HL-60 (cell line): Measurements from ENCODE around the gene KIAA0232.

Experiments used
- DNase-seq, 2 experiments: peaks; one replicate each; pipeline ENCODE4 v3.0.0-alpha.2; 2010 to 2020; ENCODE audit warnings: low read depth in 1 of 2, low spot score in 1 of 2
- H3K27ac ChIP-seq: fragments of 250-450 bp; sonication (Bioruptor Pico); replicated peaks from 2 replicates; pipeline ENCODE4 v1.5.1; 2020; ENCODE audit warnings: mild to moderate bottlenecking, moderate library complexity
- H3K27me3 ChIP-seq: fragments of 250-450 bp; sonication (Bioruptor Pico); 2 replicates; pipeline ENCODE4 v1.5.1; 2021; ENCODE audit warnings: mild to moderate bottlenecking, moderate library complexity; ENCODE audit not compliant: insufficient read depth, poor library complexity, severe bottlenecking
- H3K4me3 ChIP-seq: replicated peaks from 2 replicates; pipeline ENCODE4 v1.5.1; 2011; ENCODE audit warnings: mild to moderate bottlenecking, control low read depth, low read length; ENCODE audit not compliant: insufficient read depth
- CTCF ChIP-seq: IDR thresholded peaks from one replicate; pipeline ENCODE4 v1.5.1; 2011; ENCODE audit warnings: low read length, control low read depth, inconsistent platforms; ENCODE audit not compliant: insufficient read depth
- GABPA ChIP-seq: IDR thresholded peaks from 2 replicates; pipeline ENCODE4 v1.6.1; 2012; ENCODE audit warnings: low read depth
- POLR2AphosphoS5 ChIP-seq: IDR thresholded peaks from 2 replicates; pipeline ENCODE4 v1.6.1; 2012; ENCODE audit warnings: low read depth
- REST ChIP-seq: IDR thresholded peaks from 2 replicates; pipeline ENCODE4 v1.6.1; 2012; ENCODE audit warnings: low read depth; ENCODE audit not compliant: insufficient replicate concordance
- SPI1 ChIP-seq: IDR thresholded peaks from 2 replicates; pipeline ENCODE4 v1.6.1; 2012; ENCODE audit warnings: low read depth, mild to moderate bottlenecking, borderline replicate concordance

The KIAA0232 gene

GRCh38 chr4:6820695-6821094 is 38.2 kb downstream of the KIAA0232 start:
- DNase-seq: no peak
- H3K4me3 ChIP-seq: no peak overlapping the region
- no peak overlapping the region for H3K27ac ChIP-seq
- TF ChIP-seq GABPA: no peak
- no peak for TF ChIP-seq REST
- H3K27me3 ChIP-seq: no peaks in the 10 kb centered on the region

- H3K4me3 ChIP-seq: no peak overlapping the region
- TF ChIP-seq CTCF (no peak), REST (no peak), GABPA (no peak), SPI1 (no peak), POLR2AphosphoS5 (no peak)
- H3K27me3 ChIP-seq: no peaks in the 10 kb centered on the region
- H3K27ac ChIP-seq: no peak overlapping the region
- DNase-seq: no peak
These were observed 41.5 kb downstream of the KIAA0232 start for GRCh38 chr4:6824071-6824470.

GRCh38 chr4:6824772-6825402 is 42.4 kb downstream of the KIAA0232 start:
- Histone ChIP-seq H3K27ac (no peak overlapping the region), H3K27me3 (no peaks in the 10 kb centered on the region), H3K4me3 (no peak overlapping the region)
- no peak for DNase-seq
- TF ChIP-seq CTCF (no peak), SPI1 (no peak), POLR2AphosphoS5 (no peak)

GRCh38 chr4:6825403-6825802 is 42.9 kb downstream of the KIAA0232 start:
- DNase-seq: no peak
- H3K27me3 ChIP-seq: no peaks in the 10 kb centered on the region
- TF ChIP-seq POLR2AphosphoS5 (no peak), SPI1 (no peak), REST (no peak), GABPA (no peak), CTCF (no peak)

More at GRCh38 chr4:6825403-6825802, 42.9 kb downstream of the KIAA0232 start:
- H3K27ac ChIP-seq: no peak overlapping the region
- no peak overlapping the region for H3K4me3 ChIP-seq
